Panc1 (cell line): ENCODE data around the gene LMNA. TPM values are rescaled to one million over a fixed set of nuclear protein-coding genes. Genes with fewer than 3 reads are reported as not detected.
"Not testable (repeated sequence)": the region's sequence is repeated elsewhere in the genome, so short reads cannot be mapped to it uniquely, and the experiment has no call there.

Experiments used
- ATAC-seq: fragments of 200-7000 bp; cut with Tn5 transposase; 2 replicates; pipeline ENCODE4 v1.9.1; 2020; ENCODE audit warnings: mild to moderate bottlenecking, moderate library complexity
- BruUV-seq: library from RNA; stranded (reverse); fragments of 400-500 nt; replicated peaks from 2 replicates; lab custom pipeline; 2021; lab: Mats Ljungman, UMichigan
- CTCF ChIA-PET: fragments of 300-600 bp; sonication (Branson Sonifier 250); formaldehyde crosslinking; loops from one replicate; lab custom pipeline; 2022; ENCODE audit warnings: antibody characterized with exemption; lab: Charles Lee
- POLR2A ChIA-PET: fragments of 300-600 bp; sonication (Branson Sonifier 250); formaldehyde crosslinking; loops from one replicate; lab custom pipeline; 2022; ENCODE audit warnings: antibody characterized with exemption; lab: Charles Lee
- DNase-seq: peaks from one replicate; pipeline ENCODE4 v3.0.0-alpha.2; 2010; ENCODE audit warnings: low read depth, low spot score
- H3K27ac ChIP-seq: 2 replicates; pipeline ENCODE4 v1.5.1; 2011; ENCODE audit warnings: mild to moderate bottlenecking, low read length, inconsistent platforms
- H3K27me3 ChIP-seq: fragments of 200-500 bp; sonication (Bioruptor generic); 2 replicates; pipeline ENCODE4 v1.6.0; 2014; ENCODE audit warnings: low read length, inconsistent platforms; ENCODE audit not compliant: control insufficient read depth, insufficient read depth
- H3K36me3 ChIP-seq: fragments of 200-500 bp; sonication (Bioruptor generic); 2 replicates; pipeline ENCODE4 v1.5.1; 2014; ENCODE audit warnings: inconsistent platforms, mild to moderate bottlenecking, low read length, moderate library complexity; ENCODE audit not compliant: control insufficient read depth, insufficient read depth
- H3K4me1 ChIP-seq: 2 replicates; pipeline ENCODE4 v1.5.1; 2011; ENCODE audit warnings: inconsistent platforms, mild to moderate bottlenecking, low read length, moderate library complexity; ENCODE audit not compliant: control insufficient read depth, insufficient read depth
- H3K4me3 ChIP-seq, 2 experiments: 2 replicates each; pipeline ENCODE4 v1.5.1; 2011 to 2012; ENCODE audit warnings: low read depth in 2 of 2, low read length in 2 of 2, mild to moderate bottlenecking in 2 of 2, inconsistent platforms in 1 of 2, moderate library complexity in 1 of 2
- H3K9me3 ChIP-seq: fragments of 200-500 bp; sonication (Bioruptor generic); 2 replicates; pipeline ENCODE4 v1.5.1; 2014; ENCODE audit warnings: low read depth, mild to moderate bottlenecking, inconsistent platforms, low read length, moderate library complexity; ENCODE audit not compliant: control insufficient read depth, insufficient read depth
- POLR2AphosphoS5 ChIP-seq: IDR thresholded peaks from 2 replicates; pipeline ENCODE4 v1.6.1; 2012; ENCODE audit warnings: mild to moderate bottlenecking, low read depth, low read length, moderate library complexity
- SIN3A ChIP-seq: IDR thresholded peaks from 2 replicates; pipeline ENCODE4 v1.6.1; 2012; ENCODE audit warnings: low read depth, mild to moderate bottlenecking, low read length, moderate library complexity, borderline replicate concordance; ENCODE audit not compliant: insufficient read depth
- TCF7L2 ChIP-seq: IDR thresholded peaks from 2 replicates; pipeline ENCODE4 v1.6.1; 2011; ENCODE audit warnings: mild to moderate bottlenecking, low read depth, low read length, inconsistent platforms
- in situ Hi-C: cut with HindIII; loops from 2 replicates; pipeline ENCODE4 v1.10.0; 2016; ENCODE audit warnings: low sequenced_read_pairs, low pct_unique_long_range_greater_than_20kb
- intact Hi-C: fragments of 100-400 bp; cut with micrococcal nuclease; formaldehyde crosslinking; loops from one replicate; pipeline ENCODE4 v1.10.0; 2022; ENCODE audit not compliant: unreplicated experiment
- total RNA-seq: library from RNA; stranded (reverse); gene quantifications from one replicate; pipeline ENCODE4 v1.2.1, GENCODE V29; 2021; ENCODE audit not compliant: unreplicated experiment

The LMNA gene
- total RNA-seq, 1 experiment from 2014 or later: 691 TPM

DNA sequence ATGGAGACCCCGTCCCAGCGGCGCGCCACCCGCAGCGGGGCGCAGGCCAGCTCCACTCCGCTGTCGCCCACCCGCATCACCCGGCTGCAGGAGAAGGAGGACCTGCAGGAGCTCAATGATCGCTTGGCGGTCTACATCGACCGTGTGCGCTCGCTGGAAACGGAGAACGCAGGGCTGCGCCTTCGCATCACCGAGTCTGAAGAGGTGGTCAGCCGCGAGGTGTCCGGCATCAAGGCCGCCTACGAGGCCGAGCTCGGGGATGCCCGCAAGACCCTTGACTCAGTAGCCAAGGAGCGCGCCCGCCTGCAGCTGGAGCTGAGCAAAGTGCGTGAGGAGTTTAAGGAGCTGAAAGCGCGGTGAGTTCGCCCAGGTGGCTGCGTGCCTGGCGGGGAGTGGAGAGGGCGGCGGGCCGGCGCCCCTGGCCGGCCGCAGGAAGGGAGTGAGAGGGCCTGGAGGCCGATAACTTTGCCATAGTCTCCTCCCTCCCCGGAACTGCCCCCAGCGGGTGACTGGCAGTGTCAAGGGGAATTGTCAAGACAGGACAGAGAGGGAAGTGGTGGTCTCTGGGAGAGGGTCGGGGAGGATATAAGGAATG is 505 bp downstream of the LMNA start:
- DNase-seq: no peak
- Histone ChIP-seq H3K4me1 (peaks cover 47% of the 10 kb centered on the region), H3K36me3 (peaks cover 8% of the 10 kb centered on the region), H3K27me3 (no peaks in the 10 kb centered on the region), H3K9me3 (no peaks in the 10 kb centered on the region), H3K27ac (peak overlapping the region; percentile 96), H3K4me3 (peak overlapping the region; percentile 78 to 99)
- POLR2A ChIA-PET: interaction anchor here (0.6 to 2.4 kb wide), 2 partner anchors 9 to 14 kb away, joined by 3 to 12 read pairs; no protein-coding TSS in a partner anchor
- CTCF ChIA-PET: interaction anchor here (1.2 kb wide), 1 partner anchor 14 kb away, joined by 4 read pairs; no protein-coding TSS in a partner anchor
- peak; percentile 11; the same call in 1 of the 2 replicates for ATAC-seq
- 0 out of 2 replicates have a peak, but pooled peaks have one; percentile 41 for TF ChIP-seq SIN3A
- TF ChIP-seq POLR2AphosphoS5: no peak
- no peak for TF ChIP-seq TCF7L2
- in situ Hi-C loops (no loop called here), intact Hi-C loops (loop anchor here (2.0 kb wide), 1 partner anchor 48 kb away; no protein-coding TSS in a partner anchor)
- BruUV-seq: no TSS peak

DNA sequence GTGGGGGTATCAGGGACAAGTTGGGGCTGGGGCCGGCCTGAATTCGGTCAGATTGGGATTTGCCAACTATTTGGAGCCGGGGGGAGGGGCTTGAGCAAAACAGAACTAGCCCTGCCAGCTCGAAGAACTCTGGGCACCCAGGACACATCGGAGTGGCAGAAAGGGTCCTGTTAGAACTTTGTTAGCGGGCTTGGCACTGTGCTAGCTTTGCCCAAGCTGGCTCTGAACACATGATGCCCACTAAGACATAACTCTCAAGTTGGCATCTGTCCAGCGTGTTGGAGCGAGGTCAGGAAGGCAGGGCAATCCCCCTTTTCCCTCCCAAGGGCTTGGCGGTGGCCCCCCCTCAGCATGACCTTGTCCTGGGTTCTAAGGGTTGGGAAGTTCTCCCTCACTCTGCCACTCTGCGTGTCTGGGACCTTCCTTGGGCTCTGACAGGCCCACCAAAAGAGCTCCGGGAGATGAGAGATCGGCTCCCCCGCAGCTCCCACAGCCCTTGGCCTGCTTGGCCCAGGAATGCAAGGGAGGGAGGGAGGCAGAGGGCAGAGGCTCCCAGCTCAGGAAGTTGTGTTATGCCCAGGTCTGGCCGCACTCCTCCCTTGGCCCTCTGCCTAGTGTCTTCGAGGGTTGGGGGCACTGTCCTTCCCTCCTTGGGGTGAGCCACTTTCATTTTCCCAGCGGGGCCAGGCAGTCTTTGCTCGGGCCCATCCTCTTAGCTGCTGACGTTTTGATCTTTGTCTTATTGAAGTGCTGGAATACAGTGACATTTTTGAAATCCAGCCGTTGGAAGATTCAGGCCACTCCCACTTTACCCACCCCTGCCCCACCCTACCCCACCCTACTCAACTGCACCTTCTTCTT is 1.2 kb downstream of the LMNA start:
- no peak for DNase-seq
- TSS peak; percentile 68 for BruUV-seq
- Histone ChIP-seq H3K4me3 (peak overlapping the region; percentile 78 to 99), H3K36me3 (peaks cover 8% of the 10 kb centered on the region), H3K27me3 (no peaks in the 10 kb centered on the region), H3K4me1 (peaks cover 54% of the 10 kb centered on the region), H3K27ac (peak overlapping the region; percentile 96), H3K9me3 (no peaks in the 10 kb centered on the region)
- ChIA-PET CTCF (interaction anchor here (0.5 to 1.2 kb wide), 2 partner anchors 13 to 26 kb away, joined by 4 to 7 read pairs; no protein-coding TSS in a partner anchor), POLR2A (interaction anchor here (1.0 to 2.4 kb wide), 2 partner anchors 9 to 12 kb away, joined by 3 to 12 read pairs; no protein-coding TSS in a partner anchor)
- in situ Hi-C loops: no loop called here
- intact Hi-C loops: loop anchor here (2.0 kb wide), 1 partner anchor 47 kb away; no protein-coding TSS in a partner anchor
- TF ChIP-seq TCF7L2 (no peak), SIN3A (0 out of 2 replicates have a peak, but pooled peaks have one; percentile 54)
- peak; percentile 24 for ATAC-seq

DNA sequence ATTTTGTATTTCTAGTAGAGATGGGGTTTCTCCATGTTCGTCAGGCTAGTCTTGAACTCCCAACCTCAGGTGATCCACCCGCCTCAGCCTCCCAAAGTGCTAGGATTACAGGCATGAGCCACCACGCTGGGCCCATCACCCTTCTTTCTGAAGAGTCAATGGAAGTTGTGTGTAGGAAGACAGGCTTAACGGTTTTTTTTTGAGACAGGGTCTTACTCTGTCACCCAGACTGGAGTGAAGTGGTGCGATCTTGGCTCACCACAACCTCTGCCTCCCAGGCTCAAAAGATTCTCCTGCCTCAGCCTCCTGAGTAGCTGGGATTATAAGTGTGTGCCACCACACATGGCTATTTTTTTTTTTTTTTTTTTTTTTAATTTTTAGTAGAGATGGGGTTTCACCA is 2.2 kb downstream of the LMNA start:
- Histone ChIP-seq H3K4me1 (peaks cover 61% of the 10 kb centered on the region), H3K4me3 (peak overlapping the region; percentile 78 to 99), H3K27ac (peak overlapping the region; percentile 96)
- H3K9me3 ChIP-seq, H3K27me3 ChIP-seq, ATAC-seq, BruUV-seq, intact Hi-C loops, H3K36me3 ChIP-seq, in situ Hi-C loops, DNase-seq: not testable (repeated sequence)
- POLR2A ChIA-PET: interaction anchor here (1.0 to 2.4 kb wide), 2 partner anchors 10 to 11 kb away, joined by 3 to 12 read pairs; no protein-coding TSS in a partner anchor
- CTCF ChIA-PET: interaction anchor here (0.6 kb wide), 1 partner anchor 9 kb away, joined by 3 read pairs; no protein-coding TSS in a partner anchor
